GM19397 (cell line): ENCODE results near the gene KRT8.

Experiments
- ATAC-seq: cut with Tn5 transposase; IDR thresholded peaks from one replicate; pipeline ENCODE4 v1.9.1; 2021; ENCODE audit warnings: mild to moderate bottlenecking, moderate library complexity; ENCODE audit not compliant: unreplicated experiment

KRT8 gene

DNA sequence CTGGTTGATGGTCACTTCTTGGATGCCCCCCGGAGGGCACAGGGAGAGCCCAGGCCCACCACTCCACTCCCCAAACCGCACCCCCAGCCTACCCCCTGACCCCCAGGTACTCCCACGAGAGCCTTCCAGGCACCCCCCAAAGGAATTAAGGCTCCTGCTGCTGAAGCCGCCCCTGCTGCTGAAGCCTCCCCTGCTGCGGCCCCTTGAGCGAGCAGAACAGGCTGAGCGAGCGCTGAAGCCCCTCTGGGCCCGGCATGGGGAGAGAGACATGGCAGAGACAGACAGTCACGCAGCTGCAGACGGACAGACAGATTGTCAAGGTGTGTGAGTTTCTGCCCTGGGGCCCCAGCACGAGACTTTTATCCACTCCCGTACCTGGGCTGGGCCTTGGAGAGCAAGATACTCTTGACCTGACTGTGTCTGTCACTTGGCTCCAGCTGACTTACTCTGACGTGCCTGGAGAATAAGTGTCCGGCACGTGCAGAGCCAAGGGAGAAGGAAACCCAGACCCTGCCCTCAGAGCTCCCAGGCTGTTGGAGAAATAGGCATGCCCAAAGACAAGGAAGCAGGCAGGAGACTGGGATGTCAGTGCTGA is 56.1 kb downstream of the KRT8 start, which contains the start of gene KRT78:
KRT78 (minus strand) TSS at position 334 of the 595 bp plus-strand sequence; CDS start at position 270, 64 bp downstream.
- ATAC-seq, result no peak

GRCh38 chr12:52847335-52848102 is 57.4 kb downstream of the KRT8 start:
- ATAC-seq, result no peak
